MM.1S (cell line): ENCODE data around the gene LASP1.

ENCODE experiments used
- CTCF ChIP-seq: fragments of 300-600 bp; sonication (generic); IDR thresholded peaks from 2 replicates; pipeline ENCODE4 v1.5.1; 2016; ENCODE audit warnings: antibody characterized with exemption, low read length, mixed read lengths
- EZH2 ChIP-seq: fragments of 300-600 bp; sonication (generic); optimal IDR thresholded peaks from 2 replicates; pipeline ENCODE3; 2017; ENCODE audit warnings: low read depth, mild to moderate bottlenecking, antibody characterized with exemption, low read length, mixed read lengths

- TF ChIP-seq EZH2 (no peak), CTCF (no peak)
Observed at GRCh38 chr17:38910325-38910724, 40.5 kb downstream of the LASP1 start.
